GM12801 (cell line): Measurements from ENCODE around the gene BCAR1.

Experiments
- CTCF ChIP-seq: IDR thresholded peaks from one replicate; pipeline ENCODE4 v1.5.1; 2011; ENCODE audit warnings: control low read depth; ENCODE audit not compliant: insufficient read length; ENCODE audit errors: extremely low read depth

The BCAR1 gene

GRCh38 chr16:75250089-75250808 is 1.2 kb downstream of the BCAR1 start:
- TF ChIP-seq CTCF, result no peak

- no peak for TF ChIP-seq CTCF
Observed at GRCh38 chr16:75249441-75249840, 2.0 kb downstream of the BCAR1 start.

GRCh38 chr16:75248536-75249380 is 2.7 kb downstream of the BCAR1 start:
- no peak for TF ChIP-seq CTCF

DNA sequence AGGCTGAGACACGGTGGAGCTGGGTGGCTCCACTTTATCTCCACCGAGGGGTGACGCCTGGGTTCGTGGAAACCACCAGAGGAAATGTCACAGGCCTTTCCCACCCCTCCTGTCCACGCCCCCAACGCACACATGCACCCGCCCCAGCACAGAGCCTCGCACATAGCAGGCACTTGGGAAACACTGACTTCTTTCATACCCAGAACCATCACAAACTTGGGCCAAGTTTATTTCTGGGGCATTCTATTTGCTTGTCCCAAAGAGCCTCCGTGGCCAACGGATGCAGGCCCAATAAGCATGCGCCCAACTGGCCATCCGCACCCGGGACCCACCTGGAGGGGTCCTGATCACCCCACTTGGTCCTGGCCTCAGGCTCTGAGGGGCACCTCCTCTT is 3.3 kb downstream of the BCAR1 start:
- TF ChIP-seq CTCF, result no peak

- no peak for TF ChIP-seq CTCF
Observed at GRCh38 chr16:75247249-75247648, 4.2 kb downstream of the BCAR1 start.

DNA sequence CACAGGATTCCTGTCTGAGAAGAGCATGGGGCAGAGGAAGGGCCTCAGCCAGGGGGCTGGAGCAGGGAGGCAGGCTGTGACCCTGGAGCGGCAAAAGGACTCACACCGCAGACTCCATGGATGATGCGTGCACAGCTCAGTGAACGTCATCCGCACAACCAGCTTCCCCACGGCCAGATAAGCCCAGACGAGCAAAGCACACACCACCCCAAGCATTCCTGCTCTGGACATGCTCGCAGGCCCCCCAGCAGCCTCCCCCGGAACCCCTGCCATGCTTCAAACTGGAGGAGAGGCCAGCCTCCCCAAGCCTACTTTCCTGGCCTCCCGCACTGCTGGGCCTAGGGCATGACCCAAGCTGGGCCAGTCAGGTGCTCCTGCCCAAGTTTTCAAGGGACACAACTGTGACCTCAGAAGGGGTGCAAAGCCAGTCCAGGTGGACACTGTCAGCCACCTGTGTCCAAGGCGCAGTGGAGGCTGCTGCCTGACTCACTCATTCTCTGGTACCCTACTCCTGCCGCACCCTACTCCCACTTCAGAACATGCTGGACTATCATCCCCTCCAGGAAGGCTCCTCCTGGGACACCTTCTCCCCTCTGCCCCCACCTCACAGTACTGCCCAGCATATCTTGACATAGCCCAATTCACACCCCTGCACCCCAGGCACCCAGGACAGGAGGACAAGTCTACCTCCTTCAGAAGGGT is 4.8 kb downstream of the BCAR1 start:
- no peak for TF ChIP-seq CTCF
